Stimulated activated CD8-positive, alpha-beta memory T cell treated with anti-CD3 and anti-CD28 coated beads, Interleukin-15, amount 100 ng/mL, for 1 hour (primary cell): Measurements from ENCODE around the gene SULT1C2.
"Not testable (repeated sequence)": the region's sequence is repeated elsewhere in the genome, so short reads cannot be mapped to it uniquely, and the experiment has no call there.

Experiments
- DNase-seq: peaks from one replicate; pipeline ENCODE4 v3.0.0-alpha.2; 2020; ENCODE audit warnings: low read depth

Gene SULT1C2

DNA sequence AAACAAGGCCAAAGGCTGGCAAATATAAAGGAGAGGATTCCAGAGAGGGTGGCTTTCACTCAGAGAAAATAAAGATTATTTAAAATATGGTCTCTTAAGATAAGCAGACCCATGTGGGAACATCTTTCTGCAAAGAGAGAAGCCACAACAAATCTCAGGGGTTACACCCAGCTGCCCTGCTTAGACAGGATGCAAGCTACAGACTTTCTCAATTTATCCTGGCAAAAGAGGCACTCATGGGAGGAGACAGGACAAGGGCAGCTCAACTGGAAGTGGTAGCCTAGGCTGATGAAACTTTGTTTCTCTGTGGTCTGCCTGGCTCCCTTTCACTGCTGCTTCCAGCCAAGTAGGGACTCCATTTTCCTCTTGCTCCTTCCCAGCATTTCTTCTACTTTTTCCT, 63.2 kb downstream of the SULT1C2 start:
- no peak for DNase-seq

DNA sequence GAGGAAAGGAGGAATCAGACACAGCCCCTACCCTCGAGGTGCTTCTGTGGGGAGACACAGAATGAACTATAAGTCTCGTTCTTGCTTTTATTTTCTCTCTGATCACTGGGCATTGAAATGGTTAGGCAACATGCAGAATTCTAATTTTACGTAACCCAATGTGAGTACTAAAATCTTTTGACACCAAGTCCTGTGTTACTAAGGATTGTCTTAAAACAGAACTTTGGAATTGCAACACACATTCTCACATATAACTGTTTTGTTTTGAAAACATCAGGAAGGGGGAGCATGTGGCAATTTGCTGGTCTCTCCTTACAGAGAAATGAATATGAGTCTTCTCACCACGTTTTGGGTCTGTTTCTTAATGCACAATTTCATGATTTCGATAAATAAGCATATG, 65.4 kb downstream of the SULT1C2 start:
- no peak for DNase-seq

DNA sequence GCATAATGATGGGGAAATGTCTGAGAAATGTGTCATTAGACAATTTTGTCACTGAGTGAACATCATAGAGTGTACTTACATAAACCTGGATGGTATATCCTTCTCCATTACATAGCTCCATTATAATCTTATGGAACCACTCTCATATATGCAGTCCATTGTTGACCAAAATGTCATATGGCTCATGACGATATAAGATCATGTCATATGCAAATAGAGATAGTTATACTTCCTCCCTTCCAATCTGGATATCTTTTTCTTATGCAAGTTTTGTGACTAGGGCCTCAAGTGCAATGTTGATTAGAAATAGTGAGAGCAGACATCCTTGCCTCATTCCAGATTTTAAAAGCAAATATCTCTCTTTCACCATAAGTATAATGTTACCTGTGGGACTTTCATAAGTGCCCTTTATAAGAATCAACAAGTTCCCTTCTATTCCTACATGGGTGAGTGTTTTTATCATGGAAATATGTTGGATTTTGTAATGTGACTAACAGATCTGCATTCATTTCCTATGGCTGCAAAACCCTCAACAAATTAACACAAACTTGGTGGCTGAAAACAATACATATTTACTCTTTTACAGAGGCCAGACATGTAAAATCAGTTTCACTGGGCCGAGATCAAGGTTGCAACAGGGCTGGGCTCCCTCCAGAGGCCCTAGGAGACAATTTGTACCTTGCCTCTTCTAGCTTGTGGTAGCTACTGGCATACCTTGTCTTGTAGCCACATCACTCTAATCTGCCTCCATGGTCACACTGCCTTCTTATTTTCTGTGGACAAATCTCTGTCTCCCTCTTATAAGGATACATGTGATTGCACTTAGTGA, 67.4 kb downstream of the SULT1C2 start:
- no peak for DNase-seq

DNA sequence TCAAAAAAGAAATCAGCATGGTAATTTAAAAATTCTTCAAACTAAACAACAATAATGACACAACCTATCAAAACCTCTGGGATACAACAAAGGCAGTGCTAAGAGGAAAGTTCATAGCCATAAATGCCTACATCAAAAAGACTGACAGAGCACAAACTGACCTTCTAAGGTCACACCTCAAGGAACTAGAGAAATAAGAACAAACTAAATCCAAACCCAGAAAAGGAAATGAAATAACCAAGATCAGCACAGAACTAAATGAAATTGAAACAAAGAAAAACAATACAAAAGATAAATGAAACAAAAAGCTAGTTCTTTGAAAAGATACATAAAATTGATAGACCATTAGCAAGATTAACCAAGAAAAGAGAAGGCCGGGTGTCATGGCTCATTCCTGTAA, 70.6 kb downstream of the SULT1C2 start:
- not testable (repeated sequence) for DNase-seq
